ENCODE measurements around the gene PKN2.
"Not testable (repeated sequence)": the region's sequence is repeated elsewhere in the genome, so short reads cannot be mapped to it uniquely, and the experiment has no call there.

Gene PKN2

GRCh38 chr1:88680471-88680870 lies 3.6 kb upstream of the PKN2 start:
- DNase-seq (ENCODE audit: low read depth) = no peak

GRCh38 chr1:88680911-88681622 lies 3.0 kb upstream of the PKN2 start:
- no peak for DNase-seq (ENCODE audit: low read depth)

- peak; percentile 46 for DNase-seq (ENCODE audit: low read depth)
Measured at GRCh38 chr1:88684482-88685258, 597 bp downstream of the PKN2 start.

GRCh38 chr1:88685259-88685620 lies 1.2 kb downstream of the PKN2 start:
- no peak for DNase-seq (ENCODE audit: low read depth)

GRCh38 chr1:88691540-88691939 lies 7.5 kb downstream of the PKN2 start:
- DNase-seq (ENCODE audit: low read depth) = no peak

- no peak for DNase-seq (ENCODE audit: low read depth)
Measured at GRCh38 chr1:88695781-88696180, 11.7 kb downstream of the PKN2 start.

GRCh38 chr1:88697503-88697902 lies 13.4 kb downstream of the PKN2 start:
- no peak for DNase-seq (ENCODE audit: low read depth)

GRCh38 chr1:88698140-88698539 lies 14.1 kb downstream of the PKN2 start:
- DNase-seq (ENCODE audit: low read depth) = no peak

GRCh38 chr1:88698764-88699163 lies 14.7 kb downstream of the PKN2 start:
- DNase-seq (ENCODE audit: low read depth) = no peak

- no peak for DNase-seq (ENCODE audit: low read depth)
Measured at GRCh38 chr1:88700425-88701013, 16.4 kb downstream of the PKN2 start.

- DNase-seq (ENCODE audit: low read depth) = no peak
Measured at GRCh38 chr1:88701275-88701674, 17.2 kb downstream of the PKN2 start.

GRCh38 chr1:88701793-88702192 lies 17.7 kb downstream of the PKN2 start:
- DNase-seq (ENCODE audit: low read depth) = not testable (repeated sequence)

GRCh38 chr1:88708011-88708410 lies 23.9 kb downstream of the PKN2 start:
- DNase-seq (ENCODE audit: low read depth) = no peak

- not testable (repeated sequence) for DNase-seq (ENCODE audit: low read depth)
Measured at GRCh38 chr1:88712907-88713306, 28.8 kb downstream of the PKN2 start.

- not testable (repeated sequence) for DNase-seq (ENCODE audit: low read depth)
Measured at GRCh38 chr1:88716571-88716970, 32.5 kb downstream of the PKN2 start.

- DNase-seq (ENCODE audit: low read depth) = no peak
Measured at GRCh38 chr1:88722492-88722891, 38.4 kb downstream of the PKN2 start.

- no peak for DNase-seq (ENCODE audit: low read depth)
Measured at GRCh38 chr1:88726697-88727096, 42.6 kb downstream of the PKN2 start.

- DNase-seq (ENCODE audit: low read depth) = no peak
Measured at GRCh38 chr1:88727205-88727604, 43.1 kb downstream of the PKN2 start.

- DNase-seq (ENCODE audit: low read depth) = no peak
Measured at GRCh38 chr1:88729297-88729696, 45.2 kb downstream of the PKN2 start.

- no peak for DNase-seq (ENCODE audit: low read depth)
Measured at GRCh38 chr1:88730132-88730675, 46.1 kb downstream of the PKN2 start.

- DNase-seq (ENCODE audit: low read depth) = no peak
Measured at GRCh38 chr1:88730995-88731394, 46.9 kb downstream of the PKN2 start.

- DNase-seq (ENCODE audit: low read depth) = no peak
Measured at GRCh38 chr1:88731475-88732269, 47.6 kb downstream of the PKN2 start.

Measured in T-helper 22 cell (primary cell).